Measurements from ENCODE around the gene KATNBL1.
A peak's percentile ranks its signal among the peaks of the same experiment; 100 is the strongest.
"Not testable (repeated sequence)": the region's sequence is repeated elsewhere in the genome, so short reads cannot be mapped to it uniquely, and the experiment has no call there.

KATNBL1 gene

GRCh38 chr15:34161329-34161963 is 48.5 kb downstream of the KATNBL1 start:
- H3K4me1 Mint-ChIP-seq: peaks cover 4 to 16% of the 10 kb centered on the region in 2 donors
- H3K9me3 Mint-ChIP-seq: peaks cover 21 to 27% of the 10 kb centered on the region in 2 donors
- H3K4me3 Mint-ChIP-seq: peak overlapping the region; percentile 29 to 49
- DNase-seq (peak; percentile 25), ATAC-seq (replicated peaks) (peak; percentile 97 to 98)
- H3K27me3 Mint-ChIP-seq: no peaks in the 10 kb centered on the region
- peaks cover 58 to 60% of the 10 kb centered on the region in 2 donors for H3K36me3 Mint-ChIP-seq
- peak overlapping the region; percentile 79 for H3K27ac Mint-ChIP-seq

- no peak overlapping the region for H3K4me3 Mint-ChIP-seq
- peaks cover 27 to 33% of the 10 kb centered on the region in 2 donors for H3K9me3 Mint-ChIP-seq
- DNase-seq (no peak), ATAC-seq (replicated peaks) (no peak)
- H3K4me1 Mint-ChIP-seq: peaks cover 6 to 22% of the 10 kb centered on the region in 2 donors
- peak overlapping the region; percentile 79 for H3K27ac Mint-ChIP-seq
- no peaks in the 10 kb centered on the region for H3K27me3 Mint-ChIP-seq
- peaks cover 61 to 64% of the 10 kb centered on the region in 2 donors for H3K36me3 Mint-ChIP-seq
These were observed 49.2 kb downstream of the KATNBL1 start for GRCh38 chr15:34160735-34161134.

- peaks cover 32 to 36% of the 10 kb centered on the region in 2 donors for H3K9me3 Mint-ChIP-seq
- no peak overlapping the region for H3K4me3 Mint-ChIP-seq
- H3K4me1 Mint-ChIP-seq: peaks cover 11 to 28% of the 10 kb centered on the region in 2 donors
- no peaks in the 10 kb centered on the region for H3K27me3 Mint-ChIP-seq
- no peak overlapping the region for H3K27ac Mint-ChIP-seq
- H3K36me3 Mint-ChIP-seq: peaks cover 56 to 68% of the 10 kb centered on the region in 2 donors
- DNase-seq: no peak
- no peak for ATAC-seq (replicated peaks)
These were observed 51.5 kb downstream of the KATNBL1 start for GRCh38 chr15:34158355-34158754.

- peaks cover 7 to 18% of the 10 kb centered on the region in 2 donors for H3K4me1 Mint-ChIP-seq
- DNase-seq (no peak), ATAC-seq (replicated peaks) (no peak)
- no peaks in the 10 kb centered on the region for H3K27me3 Mint-ChIP-seq
- peaks cover 52 to 74% of the 10 kb centered on the region in 2 donors for H3K36me3 Mint-ChIP-seq
- peak overlapping the region in 1 of 2 donors; percentile 48 for H3K4me3 Mint-ChIP-seq
- peak overlapping the region; percentile 77 for H3K27ac Mint-ChIP-seq
- peaks cover 25 to 28% of the 10 kb centered on the region in 2 donors for H3K9me3 Mint-ChIP-seq
These were observed 54.0 kb downstream of the KATNBL1 start for GRCh38 chr15:34155859-34156258.

- no peaks in the 10 kb centered on the region for H3K27me3 Mint-ChIP-seq
- H3K4me3 Mint-ChIP-seq: peak overlapping the region; percentile 26 to 37
- H3K36me3 Mint-ChIP-seq: peaks cover 51 to 75% of the 10 kb centered on the region in 2 donors
- peak; percentile 87 to 94 for ATAC-seq (replicated peaks)
- peak overlapping the region; percentile 88 for H3K27ac Mint-ChIP-seq
- peaks cover 7 to 18% of the 10 kb centered on the region in 2 donors for H3K4me1 Mint-ChIP-seq
- peaks cover 20 to 23% of the 10 kb centered on the region in 2 donors for H3K9me3 Mint-ChIP-seq
- peak; percentile 7 for DNase-seq
These were observed 55.1 kb downstream of the KATNBL1 start for GRCh38 chr15:34154725-34155204.

- no peak for ATAC-seq (replicated peaks)
- Mint-ChIP-seq H3K4me3 (no peak overlapping the region), H3K4me1 (no peaks in the 10 kb centered on the region), H3K36me3 (peaks cover 28 to 64% of the 10 kb centered on the region in 2 donors), H3K27me3 (no peaks in the 10 kb centered on the region), H3K9me3 (no peaks in the 10 kb centered on the region), H3K27ac (no peak overlapping the region)
- no peak for DNase-seq
These were observed 62.3 kb downstream of the KATNBL1 start for GRCh38 chr15:34147371-34148140.

GRCh38 chr15:34133511-34133910 is 76.4 kb downstream of the KATNBL1 start:
- DNase-seq: no peak
- no peak overlapping the region for H3K27ac Mint-ChIP-seq
- peaks cover 0 to 3% of the 10 kb centered on the region in 2 donors for H3K9me3 Mint-ChIP-seq
- peaks cover 2 to 9% of the 10 kb centered on the region in 2 donors for H3K4me1 Mint-ChIP-seq
- ATAC-seq (replicated peaks): no peak
- no peak overlapping the region for H3K4me3 Mint-ChIP-seq
- no peaks in the 10 kb centered on the region for H3K27me3 Mint-ChIP-seq
- no peaks in the 10 kb centered on the region for H3K36me3 Mint-ChIP-seq

- no peak overlapping the region for H3K4me3 Mint-ChIP-seq
- H3K27ac Mint-ChIP-seq: no peak overlapping the region
- peaks cover 0 to 3% of the 10 kb centered on the region in 2 donors for H3K9me3 Mint-ChIP-seq
- H3K36me3 Mint-ChIP-seq: no peaks in the 10 kb centered on the region
- ATAC-seq (replicated peaks): no peak
- H3K4me1 Mint-ChIP-seq: peaks cover 2 to 9% of the 10 kb centered on the region in 2 donors
- no peak for DNase-seq
- H3K27me3 Mint-ChIP-seq: no peaks in the 10 kb centered on the region
These were observed 77.0 kb downstream of the KATNBL1 start for GRCh38 chr15:34132881-34133280.

GRCh38 chr15:34128898-34129297 is 81.0 kb downstream of the KATNBL1 start:
- Mint-ChIP-seq H3K4me1 (peaks cover 2 to 9% of the 10 kb centered on the region in 2 donors), H3K4me3 (no peak overlapping the region), H3K27ac (no peak overlapping the region), H3K27me3 (no peaks in the 10 kb centered on the region), H3K9me3 (peaks cover 0 to 3% of the 10 kb centered on the region in 2 donors), H3K36me3 (no peaks in the 10 kb centered on the region)
- DNase-seq (no peak), ATAC-seq (replicated peaks) (no peak)

GRCh38 chr15:34126522-34126921 is 83.4 kb downstream of the KATNBL1 start:
- DNase-seq (no peak), ATAC-seq (replicated peaks) (no peak)
- Mint-ChIP-seq H3K27ac (no peak overlapping the region), H3K9me3 (peaks cover 0 to 3% of the 10 kb centered on the region in 2 donors), H3K4me1 (peaks cover 2 to 9% of the 10 kb centered on the region in 2 donors), H3K36me3 (peaks cover 0 to 5% of the 10 kb centered on the region in 2 donors), H3K27me3 (peaks cover 0 to 6% of the 10 kb centered on the region in 2 donors), H3K4me3 (no peak overlapping the region)

- Mint-ChIP-seq H3K4me3 (no peak overlapping the region), H3K27ac (no peak overlapping the region), H3K36me3 (peaks cover 0 to 5% of the 10 kb centered on the region in 2 donors), H3K27me3 (peaks cover 0 to 6% of the 10 kb centered on the region in 2 donors), H3K4me1 (peaks cover 2 to 9% of the 10 kb centered on the region in 2 donors), H3K9me3 (peaks cover 0 to 3% of the 10 kb centered on the region in 2 donors)
- no peak for ATAC-seq (replicated peaks)
- no peak for DNase-seq
These were observed 84.0 kb downstream of the KATNBL1 start for GRCh38 chr15:34125945-34126344.

GRCh38 chr15:34124651-34125050 is 85.2 kb downstream of the KATNBL1 start:
- no peak overlapping the region for H3K27ac Mint-ChIP-seq
- H3K4me3 Mint-ChIP-seq: no peak overlapping the region
- DNase-seq (no peak), ATAC-seq (replicated peaks) (no peak)
- H3K27me3 Mint-ChIP-seq: peaks cover 6 to 11% of the 10 kb centered on the region in 2 donors
- peaks cover 0 to 5% of the 10 kb centered on the region in 2 donors for H3K36me3 Mint-ChIP-seq
- peaks cover 0 to 3% of the 10 kb centered on the region in 2 donors for H3K9me3 Mint-ChIP-seq
- H3K4me1 Mint-ChIP-seq: peaks cover 2 to 6% of the 10 kb centered on the region in 2 donors

- H3K27me3 Mint-ChIP-seq: peaks cover 6 to 11% of the 10 kb centered on the region in 2 donors
- no peaks in the 10 kb centered on the region for H3K9me3 Mint-ChIP-seq
- no peak overlapping the region for H3K4me3 Mint-ChIP-seq
- DNase-seq (no peak), ATAC-seq (replicated peaks) (peak in 1 of 2 donors; percentile 18)
- no peaks in the 10 kb centered on the region for H3K4me1 Mint-ChIP-seq
- peaks cover 0 to 5% of the 10 kb centered on the region in 2 donors for H3K36me3 Mint-ChIP-seq
- peak overlapping the region; percentile 59 for H3K27ac Mint-ChIP-seq
These were observed 87.1 kb downstream of the KATNBL1 start for GRCh38 chr15:34122771-34123183.

- H3K4me3 Mint-ChIP-seq; H3K36me3 Mint-ChIP-seq; DNase-seq; ATAC-seq (replicated peaks); H3K4me1 Mint-ChIP-seq; H3K9me3 Mint-ChIP-seq; H3K27ac Mint-ChIP-seq: not testable (repeated sequence)
- peaks cover 6 to 15% of the 10 kb centered on the region in 2 donors for H3K27me3 Mint-ChIP-seq
These were observed 88.1 kb downstream of the KATNBL1 start for GRCh38 chr15:34121786-34122185.
